ENCODE data around the gene RNF130.

DNA sequence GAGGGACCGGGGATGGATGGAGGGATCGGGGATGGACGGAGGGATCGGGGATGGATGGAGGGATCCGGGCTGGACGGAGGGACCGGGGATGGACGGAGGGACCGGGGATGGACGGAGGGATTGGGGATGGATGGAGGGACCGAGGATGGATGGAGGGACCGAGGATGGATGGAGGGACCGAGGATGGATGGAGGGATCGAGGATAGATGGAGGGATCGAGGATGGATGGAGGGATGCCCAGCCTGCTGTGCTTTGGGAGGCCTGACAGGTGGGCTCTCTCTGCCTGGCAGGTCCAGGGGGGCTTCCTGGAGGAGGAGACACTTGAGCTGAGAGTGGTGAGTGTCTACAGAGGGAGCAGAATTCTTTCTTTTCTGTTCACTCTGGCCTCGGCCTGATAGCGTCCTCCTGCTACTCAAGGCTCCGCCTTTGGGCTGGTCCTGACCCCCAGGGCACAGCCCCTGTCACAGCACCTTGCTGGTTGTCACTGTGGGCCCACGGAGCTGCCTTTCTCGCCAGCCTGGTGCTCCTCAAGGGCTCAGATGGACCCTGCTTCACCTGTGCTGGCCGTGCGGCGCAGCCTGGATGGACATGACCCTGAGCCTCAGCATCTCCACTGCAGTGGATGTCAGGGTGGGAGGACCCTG is 42.2 kb upstream of the RNF130 start:
- TF ChIP-seq ZNF133 (tag by site-specific recombination; IDR thresholded peaks at IDR 0.05), result no peak
- TF ChIP-seq, protein P1, sequence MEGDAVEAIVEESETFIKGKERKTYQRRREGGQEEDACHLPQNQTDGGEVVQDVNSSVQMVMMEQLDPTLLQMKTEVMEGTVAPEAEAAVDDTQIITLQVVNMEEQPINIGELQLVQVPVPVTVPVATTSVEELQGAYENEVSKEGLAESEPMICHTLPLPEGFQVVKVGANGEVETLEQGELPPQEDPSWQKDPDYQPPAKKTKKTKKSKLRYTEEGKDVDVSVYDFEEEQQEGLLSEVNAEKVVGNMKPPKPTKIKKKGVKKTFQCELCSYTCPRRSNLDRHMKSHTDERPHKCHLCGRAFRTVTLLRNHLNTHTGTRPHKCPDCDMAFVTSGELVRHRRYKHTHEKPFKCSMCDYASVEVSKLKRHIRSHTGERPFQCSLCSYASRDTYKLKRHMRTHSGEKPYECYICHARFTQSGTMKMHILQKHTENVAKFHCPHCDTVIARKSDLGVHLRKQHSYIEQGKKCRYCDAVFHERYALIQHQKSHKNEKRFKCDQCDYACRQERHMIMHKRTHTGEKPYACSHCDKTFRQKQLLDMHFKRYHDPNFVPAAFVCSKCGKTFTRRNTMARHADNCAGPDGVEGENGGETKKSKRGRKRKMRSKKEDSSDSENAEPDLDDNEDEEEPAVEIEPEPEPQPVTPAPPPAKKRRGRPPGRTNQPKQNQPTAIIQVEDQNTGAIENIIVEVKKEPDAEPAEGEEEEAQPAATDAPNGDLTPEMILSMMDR (tag by site-specific recombination; IDR thresholded peaks at IDR 0.05), result no peak
- no peak for TF ChIP-seq ZNF274 (IDR thresholded peaks at IDR 0.05; ENCODE audit: low read length)
- TF ChIP-seq ZNF274 (tag by site-specific recombination; IDR thresholded peaks at IDR 0.05; ENCODE audit: borderline replicate concordance), result no peak
- TF ChIP-seq, protein P2, sequence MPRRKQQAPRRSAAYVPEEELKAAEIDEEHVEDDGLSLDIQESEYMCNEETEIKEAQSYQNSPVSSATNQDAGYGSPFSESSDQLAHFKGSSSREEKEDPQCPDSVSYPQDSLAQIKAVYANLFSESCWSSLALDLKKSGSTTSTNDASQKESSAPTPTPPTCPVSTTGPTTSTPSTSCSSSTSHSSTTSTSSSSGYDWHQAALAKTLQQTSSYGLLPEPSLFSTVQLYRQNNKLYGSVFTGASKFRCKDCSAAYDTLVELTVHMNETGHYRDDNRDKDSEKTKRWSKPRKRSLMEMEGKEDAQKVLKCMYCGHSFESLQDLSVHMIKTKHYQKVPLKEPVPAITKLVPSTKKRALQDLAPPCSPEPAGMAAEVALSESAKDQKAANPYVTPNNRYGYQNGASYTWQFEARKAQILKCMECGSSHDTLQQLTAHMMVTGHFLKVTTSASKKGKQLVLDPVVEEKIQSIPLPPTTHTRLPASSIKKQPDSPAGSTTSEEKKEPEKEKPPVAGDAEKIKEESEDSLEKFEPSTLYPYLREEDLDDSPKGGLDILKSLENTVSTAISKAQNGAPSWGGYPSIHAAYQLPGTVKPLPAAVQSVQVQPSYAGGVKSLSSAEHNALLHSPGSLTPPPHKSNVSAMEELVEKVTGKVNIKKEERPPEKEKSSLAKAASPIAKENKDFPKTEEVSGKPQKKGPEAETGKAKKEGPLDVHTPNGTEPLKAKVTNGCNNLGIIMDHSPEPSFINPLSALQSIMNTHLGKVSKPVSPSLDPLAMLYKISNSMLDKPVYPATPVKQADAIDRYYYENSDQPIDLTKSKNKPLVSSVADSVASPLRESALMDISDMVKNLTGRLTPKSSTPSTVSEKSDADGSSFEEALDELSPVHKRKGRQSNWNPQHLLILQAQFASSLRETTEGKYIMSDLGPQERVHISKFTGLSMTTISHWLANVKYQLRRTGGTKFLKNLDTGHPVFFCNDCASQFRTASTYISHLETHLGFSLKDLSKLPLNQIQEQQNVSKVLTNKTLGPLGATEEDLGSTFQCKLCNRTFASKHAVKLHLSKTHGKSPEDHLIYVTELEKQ (tag by site-specific recombination; IDR thresholded peaks at IDR 0.05; ENCODE audit: borderline replicate concordance), result no peak
- TF ChIP-seq ZNF660 (tag by site-specific recombination; IDR thresholded peaks at IDR 0.05), result no peak
- no peak for TF ChIP-seq YY1 (tag by site-specific recombination; IDR thresholded peaks at IDR 0.05)

Measured in HEK293 (cell line).